NCI-H1048 (cell line): ENCODE results near the gene UAP1.

Experiments used
- DNase-seq: peaks from one replicate; lab custom pipeline; 2025; lab: John Stamatoyannopoulos, UW

UAP1 gene

DNA sequence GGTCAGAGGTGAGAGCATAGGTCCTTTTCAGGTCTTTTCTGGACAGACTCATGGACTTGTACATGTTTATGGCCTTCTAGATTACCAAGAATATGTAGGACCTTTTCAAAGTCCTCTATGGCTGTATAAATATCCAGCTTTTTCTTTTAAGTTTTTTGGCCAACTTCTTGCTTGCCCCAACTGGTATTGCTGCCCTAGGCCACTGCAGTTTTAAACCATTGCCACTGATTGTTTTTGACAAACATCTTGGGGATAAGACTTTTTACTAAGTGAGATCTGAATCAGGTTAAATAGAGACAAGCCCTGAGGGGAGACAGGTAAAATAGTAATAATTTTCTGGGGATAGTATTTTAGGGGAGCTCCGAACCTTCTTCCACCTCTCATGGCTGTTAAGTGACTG lies 56.0 kb downstream of the UAP1 start:
- no peak for DNase-seq

DNA sequence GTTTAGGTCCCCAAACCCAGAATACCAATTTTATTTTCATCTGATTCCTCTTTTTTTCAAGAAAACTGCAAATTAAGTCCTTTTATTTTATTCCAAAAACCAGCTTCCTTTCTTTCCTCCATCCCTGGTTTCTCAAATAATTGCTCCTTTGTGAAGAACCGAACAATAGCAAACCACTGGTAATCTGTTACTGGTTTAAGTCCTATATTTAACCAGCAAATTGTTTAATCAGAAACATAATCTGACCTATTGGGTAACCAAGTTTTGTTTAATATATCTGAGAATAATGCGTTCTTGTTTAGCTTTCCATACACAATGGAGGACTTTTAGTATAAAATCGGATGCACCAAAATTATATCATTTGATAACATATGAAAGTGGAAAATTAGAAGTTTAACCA lies 57.6 kb downstream of the UAP1 start:
- DNase-seq, result no peak

GRCh38 chr1:162621256-162621655 lies 59.7 kb downstream of the UAP1 start:
- DNase-seq, result no peak

DNA sequence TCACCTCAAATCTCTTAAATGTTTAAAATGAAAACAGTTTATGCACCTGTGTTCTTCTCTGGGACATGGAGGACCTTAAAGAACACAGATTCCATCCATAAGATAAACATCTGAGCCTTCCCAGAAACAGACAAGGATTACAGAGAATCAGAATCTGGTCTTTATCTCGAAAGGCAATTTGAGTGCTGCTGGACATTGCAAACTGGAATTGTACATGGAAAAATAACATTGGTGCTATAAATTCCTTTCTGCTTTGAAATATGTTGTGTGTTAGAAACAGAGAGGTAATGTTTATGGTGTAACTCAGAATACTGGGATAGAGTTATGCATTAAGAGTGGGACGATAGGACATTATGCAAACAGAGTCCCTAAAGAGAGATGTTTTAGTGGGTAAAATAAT lies 64.2 kb downstream of the UAP1 start:
- no peak for DNase-seq

- no peak for DNase-seq
Measured at GRCh38 chr1:162626094-162626493, 64.6 kb downstream of the UAP1 start.

DNA sequence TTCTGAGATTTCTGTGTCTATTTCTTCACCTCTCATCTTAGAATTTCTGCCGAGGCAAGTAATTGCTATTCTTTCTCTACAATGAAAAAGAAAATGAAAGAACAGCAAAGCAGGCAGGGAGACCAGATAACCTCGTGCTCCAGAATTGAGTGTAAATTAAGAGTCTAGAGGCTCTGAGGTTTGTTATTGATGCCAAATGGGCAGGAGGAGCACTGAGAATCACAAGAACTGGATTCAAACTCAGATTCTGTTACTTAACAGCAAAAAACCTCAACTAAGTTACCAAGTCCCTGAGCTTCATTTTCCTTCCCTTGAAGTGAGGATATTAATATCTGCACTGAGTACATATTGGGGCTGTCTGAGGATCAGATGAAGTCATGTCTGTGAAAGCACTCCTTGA lies 65.2 kb downstream of the UAP1 start:
- no peak for DNase-seq

DNA sequence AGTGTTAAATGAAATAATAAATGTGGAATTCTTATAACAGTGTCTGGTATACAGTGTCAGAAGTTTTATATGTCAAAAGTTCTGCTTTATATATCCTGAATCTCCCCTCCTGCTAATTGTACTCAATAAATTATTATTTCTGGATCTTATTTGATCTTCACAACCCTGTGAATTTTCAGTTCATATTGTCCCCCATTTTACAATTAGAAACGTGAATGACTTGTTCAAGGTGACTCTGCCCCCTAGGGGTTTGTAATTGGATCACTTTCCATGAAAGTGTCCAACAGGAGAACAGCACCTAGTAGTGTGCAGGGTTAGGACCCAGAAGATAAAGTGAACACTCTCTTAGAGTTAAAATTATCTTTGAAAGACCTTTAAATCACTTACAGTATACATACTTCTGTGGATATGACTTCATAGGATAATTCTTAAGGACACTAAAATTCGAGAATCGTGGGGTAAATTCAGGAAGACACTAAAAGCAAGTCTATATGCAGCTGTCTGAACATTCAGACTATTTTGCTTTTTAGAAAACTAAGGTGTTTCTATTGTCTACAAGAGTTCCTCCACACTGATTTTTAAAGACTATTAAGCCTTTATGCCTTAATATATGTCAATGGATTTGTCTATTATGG lies 66.3 kb downstream of the UAP1 start:
- DNase-seq, result no peak

DNA sequence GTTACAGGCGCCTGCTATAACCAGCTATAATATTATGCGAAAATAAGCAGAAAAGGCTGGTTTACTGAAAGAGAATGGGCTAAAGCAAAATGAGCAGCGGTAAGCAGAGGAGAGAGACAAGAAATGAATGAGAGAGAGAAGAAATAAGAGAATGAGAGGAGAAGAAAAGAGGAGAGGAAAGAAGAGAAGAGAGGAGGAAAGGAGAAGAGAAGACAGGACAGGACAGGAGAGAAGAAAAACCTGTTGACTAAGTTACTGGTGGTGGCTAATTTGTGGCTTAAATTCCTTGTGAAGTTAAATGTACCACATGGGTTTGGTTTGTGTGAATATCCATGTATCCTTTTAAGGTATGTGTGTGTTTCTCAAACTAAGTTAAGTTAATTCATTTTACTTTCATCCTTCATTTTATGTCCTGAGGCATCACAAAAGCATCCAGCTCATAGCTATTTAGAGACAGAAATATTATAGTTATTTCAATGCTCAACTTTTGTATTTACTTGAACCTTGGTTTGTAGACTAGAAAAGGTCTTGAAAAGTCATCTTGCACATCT lies 67.6 kb downstream of the UAP1 start:
- no peak for DNase-seq

DNA sequence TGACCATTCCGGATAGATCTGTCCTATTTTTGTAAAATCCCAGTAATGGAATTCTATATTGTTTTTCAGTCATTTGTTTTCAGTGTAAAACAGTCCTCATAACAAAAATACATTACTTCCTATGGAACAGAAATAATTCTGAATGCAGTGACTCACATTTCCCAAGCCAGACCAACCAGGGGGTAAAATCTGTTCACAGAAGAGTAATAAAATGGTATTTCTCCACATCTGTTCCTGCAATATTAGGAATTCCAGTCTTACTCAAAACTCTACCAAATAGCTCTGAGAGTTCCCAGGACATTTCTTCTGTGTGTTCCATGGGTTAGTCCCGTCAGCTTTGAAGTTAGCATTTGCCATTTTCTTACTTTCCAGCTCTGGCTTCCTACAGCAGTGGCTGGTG lies 68.1 kb downstream of the UAP1 start:
- no peak for DNase-seq

GRCh38 chr1:162631546-162632191 lies 70.1 kb downstream of the UAP1 start:
- no peak for DNase-seq

GRCh38 chr1:162632217-162632666 lies 70.7 kb downstream of the UAP1 start, which contains the start of gene DDR2:
TSS of gene DDR2 (plus strand) at chr1:162632464. CDS start at chr1:162719064, 86,600 bp downstream.
- no peak for DNase-seq

DNA sequence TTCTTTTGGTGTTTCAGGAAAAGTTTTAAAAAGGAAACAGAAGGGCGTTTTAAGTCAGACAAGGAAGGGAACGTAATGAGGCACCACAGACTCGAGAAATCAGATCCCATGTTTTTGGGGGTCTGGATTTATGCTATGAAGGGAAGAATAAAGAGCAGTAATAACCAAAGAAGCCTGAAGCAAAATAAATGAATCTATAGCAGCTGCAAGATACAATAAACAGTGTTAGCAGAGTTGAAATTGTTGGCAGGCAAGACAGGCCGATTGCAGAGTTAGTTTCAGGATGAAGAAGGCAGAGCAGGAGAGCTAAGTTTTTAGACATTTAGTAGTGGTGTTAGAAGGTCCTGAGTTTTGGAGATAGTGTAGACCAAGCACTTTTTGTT lies 71.2 kb downstream of the UAP1 start:
- no peak for DNase-seq

DNA sequence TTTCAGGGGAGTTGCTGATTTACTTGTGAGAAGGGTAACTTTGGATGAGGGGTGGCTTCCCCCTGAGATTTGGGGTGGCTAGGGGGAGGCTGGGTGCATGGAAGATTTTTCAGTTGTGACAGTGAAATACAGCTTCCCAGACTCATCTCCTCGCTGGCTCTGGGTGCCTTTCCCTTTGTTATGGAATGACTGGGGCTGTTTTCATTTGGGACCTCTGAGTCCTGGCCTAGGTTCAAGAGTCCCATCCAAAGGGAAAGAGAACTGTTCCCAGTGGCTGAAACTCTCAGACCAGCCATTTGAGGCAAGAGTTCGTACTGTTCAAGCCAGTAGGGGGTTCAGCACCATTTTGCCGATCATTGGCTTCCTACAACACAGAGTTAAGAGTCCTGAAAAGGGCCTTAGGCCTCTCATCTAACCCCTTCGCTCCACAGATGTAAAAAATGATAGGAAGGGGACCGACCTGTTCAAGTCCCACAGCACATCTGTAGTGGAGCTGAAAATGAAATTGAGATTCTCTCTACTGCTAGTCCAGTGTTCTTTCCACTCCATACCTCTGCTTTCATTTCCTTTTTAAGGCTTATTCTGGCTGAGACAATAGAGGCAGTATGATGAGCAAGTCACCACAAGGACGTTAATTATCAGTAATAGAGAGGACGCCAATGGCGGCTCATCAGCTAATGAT lies 71.7 kb downstream of the UAP1 start:
- no peak for DNase-seq

DNA sequence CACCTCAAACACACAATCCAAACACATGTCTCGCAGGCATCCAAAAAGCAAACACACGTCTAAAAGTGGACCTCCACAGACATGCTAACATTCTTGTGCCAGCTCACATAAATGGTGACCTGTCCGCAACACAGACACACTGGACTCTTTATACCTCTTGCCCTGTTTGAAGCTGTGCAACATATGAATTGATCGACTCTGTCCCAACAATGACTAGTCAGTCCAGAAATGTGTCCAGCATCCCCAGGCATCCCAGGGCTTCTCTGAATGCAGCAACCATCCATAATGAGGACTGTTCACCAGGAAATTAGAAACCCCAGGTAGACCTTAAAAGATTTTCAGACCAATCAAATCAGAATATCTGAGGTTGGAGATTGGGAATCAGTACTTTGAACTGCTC lies 73.9 kb downstream of the UAP1 start:
- DNase-seq, result no peak

DNA sequence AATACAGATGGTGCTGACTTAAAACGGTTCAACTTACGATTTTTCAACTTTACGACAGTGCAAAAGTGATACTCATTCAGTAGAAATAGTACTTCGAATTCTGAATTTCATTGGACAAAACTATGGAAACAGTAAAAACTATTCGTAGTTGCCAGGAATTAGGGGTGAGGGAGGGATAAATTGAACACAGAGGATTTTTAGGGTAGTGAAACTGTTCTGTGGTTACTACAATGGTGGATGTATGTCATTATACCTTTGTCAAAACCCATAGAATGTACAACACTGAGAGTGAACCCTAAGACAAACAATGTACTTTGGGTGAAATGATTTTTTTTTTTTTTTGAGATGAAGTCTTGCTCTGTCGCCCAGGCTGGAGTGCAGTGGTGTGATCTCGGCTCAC lies 78.2 kb downstream of the UAP1 start:
- no peak for DNase-seq

DNA sequence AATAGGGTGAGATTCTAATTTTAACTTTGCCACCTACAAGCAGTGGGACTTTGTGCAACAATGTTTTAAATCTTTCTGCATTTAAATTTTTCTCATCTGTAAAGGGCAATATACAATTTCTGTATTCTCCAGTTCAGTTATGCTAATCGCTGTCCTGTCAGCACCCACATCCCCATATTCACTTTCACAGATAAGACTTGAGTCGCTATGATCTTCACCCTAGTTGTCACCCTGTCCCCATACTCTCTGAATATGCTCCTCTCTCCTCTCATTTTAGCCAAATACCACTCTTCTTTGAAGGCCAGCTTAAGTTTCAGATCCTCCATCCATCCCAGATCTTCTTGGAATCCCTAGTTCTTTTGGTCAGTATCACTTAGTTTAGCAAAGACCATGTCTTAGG lies 79.6 kb downstream of the UAP1 start:
- DNase-seq, result no peak

DNA sequence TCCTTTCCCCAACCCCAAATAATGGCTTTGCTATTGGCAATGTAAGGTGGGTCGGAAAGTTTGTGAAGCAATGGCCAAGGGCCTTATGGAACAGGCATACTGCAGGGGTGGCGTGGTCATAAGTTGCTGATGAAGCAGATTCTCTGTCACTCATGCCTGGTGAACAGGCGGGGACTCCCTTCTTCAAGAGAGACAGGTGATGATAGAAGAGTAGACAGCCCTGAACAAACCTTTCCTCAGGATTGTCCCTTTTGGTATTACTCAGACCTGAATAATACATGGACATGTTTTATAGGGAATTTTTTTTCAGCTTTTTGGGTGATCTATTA lies 83.4 kb downstream of the UAP1 start:
- DNase-seq, result no peak

GRCh38 chr1:162645666-162646065 lies 84.1 kb downstream of the UAP1 start:
- DNase-seq, result no peak

DNA sequence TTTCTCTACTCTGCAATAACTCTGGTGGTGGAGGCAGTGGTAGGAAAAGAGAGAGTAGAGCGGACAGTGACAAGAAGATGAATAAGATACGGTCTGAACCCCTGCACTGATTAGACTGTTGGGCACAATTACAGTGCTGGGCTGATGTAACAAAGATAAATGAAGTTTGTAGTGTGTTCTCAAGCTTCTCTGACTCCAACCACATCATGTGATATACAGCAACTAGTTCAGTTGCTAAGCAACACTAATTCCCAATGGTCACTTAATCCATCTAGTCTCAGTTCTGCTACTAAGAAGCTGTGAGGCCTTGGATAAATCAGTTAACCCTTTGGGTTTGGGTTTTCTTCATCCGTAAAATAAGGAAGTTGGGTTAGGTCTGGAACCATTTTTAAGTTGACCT lies 88.1 kb downstream of the UAP1 start:
- no peak for DNase-seq
